ENCODE results near the gene PUS7L. TPM values are rescaled to one million over a fixed set of nuclear protein-coding genes. Genes with fewer than 3 reads are reported as not detected.
A peak's percentile ranks its signal among the peaks of the same experiment; 100 is the strongest.

Gene PUS7L
- total RNA-seq, 2 donors from 2014 or later: 15.2 to 23.6 TPM

GRCh38 chr12:43736927-43737440, 21.6 kb downstream of the PUS7L start:
- Histone ChIP-seq H3K9me3 (ENCODE audit: control insufficient read depth, low read length) (no peaks in the 10 kb centered on the region), H3K27me3 (ENCODE audit: control insufficient read depth, insufficient read depth, low read length, poor library complexity, severe bottlenecking) (no peaks in the 10 kb centered on the region), H3K4me3 (ENCODE audit: low read length) (no peak overlapping the region), H3K27ac (ENCODE audit: low read depth, low read length) (no peak overlapping the region), H3K4me1 (ENCODE audit: control insufficient read depth, insufficient read depth, low read length) (no peaks in the 10 kb centered on the region), H3K9ac (ENCODE audit: extremely low read depth, low read length, poor library complexity, severe bottlenecking) (no peak overlapping the region), H3K36me3 (ENCODE audit: control insufficient read depth, insufficient read depth, low read length) (peaks cover 4% of the 10 kb centered on the region)
- Mint-ChIP-seq H3K36me3 (ENCODE audit: low read depth) (peaks cover 16% of the 10 kb centered on the region), H3K4me1 (no peaks in the 10 kb centered on the region), H3K4me3 (no peak overlapping the region), H3K9me3 (no peaks in the 10 kb centered on the region), H3K27me3 (ENCODE audit: insufficient read depth) (no peaks in the 10 kb centered on the region), H3K27ac (no peak overlapping the region)
- WGBS, 2 experiments (ENCODE audit: insufficient coverage in 1 of 2, insufficient read length in 1 of 2): 95% methylated on average over 2 of the region's 3 CpGs; no CpG with 5 or more reads in 1 of the 2 experiments
- no peak for TF ChIP-seq CTCF (conservative IDR thresholded peaks at IDR 0.05)
- no peak for DNase-seq

GRCh38 chr12:43733687-43734086, 24.9 kb downstream of the PUS7L start:
- Mint-ChIP-seq H3K27me3 (ENCODE audit: insufficient read depth) (no peaks in the 10 kb centered on the region), H3K4me3 (no peak overlapping the region), H3K9me3 (no peaks in the 10 kb centered on the region), H3K27ac (no peak overlapping the region), H3K4me1 (no peaks in the 10 kb centered on the region), H3K36me3 (ENCODE audit: low read depth) (peaks cover 10% of the 10 kb centered on the region)
- Histone ChIP-seq H3K36me3 (ENCODE audit: control insufficient read depth, insufficient read depth, low read length) (peaks cover 7% of the 10 kb centered on the region), H3K27me3 (ENCODE audit: control insufficient read depth, insufficient read depth, low read length, poor library complexity, severe bottlenecking) (no peaks in the 10 kb centered on the region), H3K9me3 (ENCODE audit: control insufficient read depth, low read length) (no peaks in the 10 kb centered on the region), H3K27ac (ENCODE audit: low read depth, low read length) (no peak overlapping the region), H3K4me3 (ENCODE audit: low read length) (no peak overlapping the region), H3K9ac (ENCODE audit: extremely low read depth, low read length, poor library complexity, severe bottlenecking) (no peak overlapping the region), H3K4me1 (ENCODE audit: control insufficient read depth, insufficient read depth, low read length) (no peaks in the 10 kb centered on the region)
- DNase-seq: no peak
- peak; percentile 40 for TF ChIP-seq CTCF (conservative IDR thresholded peaks at IDR 0.05)
- 94 to 96% methylated on average over 2 to 3 of the region's 3 CpGs for WGBS, 2 experiments (ENCODE audit: insufficient coverage in 1 of 2, insufficient read length in 1 of 2)

GRCh38 chr12:43730283-43730682, 28.3 kb downstream of the PUS7L start:
- Histone ChIP-seq H3K4me1 (ENCODE audit: control insufficient read depth, insufficient read depth, low read length) (no peaks in the 10 kb centered on the region), H3K9me3 (ENCODE audit: control insufficient read depth, low read length) (no peaks in the 10 kb centered on the region), H3K4me3 (ENCODE audit: low read length) (no peak overlapping the region), H3K27ac (ENCODE audit: low read depth, low read length) (no peak overlapping the region), H3K27me3 (ENCODE audit: control insufficient read depth, insufficient read depth, low read length, poor library complexity, severe bottlenecking) (no peaks in the 10 kb centered on the region), H3K36me3 (ENCODE audit: control insufficient read depth, insufficient read depth, low read length) (peaks cover 7% of the 10 kb centered on the region), H3K9ac (ENCODE audit: extremely low read depth, low read length, poor library complexity, severe bottlenecking) (no peak overlapping the region)
- no peak overlapping the region for H3K4me3 Mint-ChIP-seq
- H3K27me3 Mint-ChIP-seq (ENCODE audit: insufficient read depth): no peaks in the 10 kb centered on the region
- no peak for TF ChIP-seq CTCF (conservative IDR thresholded peaks at IDR 0.05)
- H3K27ac Mint-ChIP-seq: no peak overlapping the region
- H3K9me3 Mint-ChIP-seq: no peaks in the 10 kb centered on the region
- H3K36me3 Mint-ChIP-seq (ENCODE audit: low read depth): peaks cover 12% of the 10 kb centered on the region
- WGBS, 2 experiments (ENCODE audit: insufficient coverage in 1 of 2, insufficient read length in 1 of 2): 85 to 88% methylated on average over 3 to 4 of the region's 4 CpGs
- no peak for DNase-seq
- no peaks in the 10 kb centered on the region for H3K4me1 Mint-ChIP-seq
